HepG2 (cell line): Measurements from ENCODE around the gene SLIT1. TPM values are rescaled to one million over a fixed set of nuclear protein-coding genes. Genes with fewer than 3 reads are reported as not detected.

Source experiments
- ATAC-seq: fragments of 200-7000 bp; cut with Tn5 transposase; 3 replicates; pipeline ENCODE4 v1.9.1; 2020; ENCODE audit warnings: mild to moderate bottlenecking, moderate library complexity
- BruUV-seq: library from RNA; stranded (reverse); fragments of 400-500 nt; replicated peaks from 2 replicates; lab custom pipeline; 2021; lab: Mats Ljungman, UMichigan
- CTCF ChIA-PET: fragments of 300-600 bp; formaldehyde crosslinking; extraction: SDS; loops from one replicate; lab custom pipeline; 2021; ENCODE audit warnings: low total read pairs, inconsistent platforms, low intra/inter-chr PET ratio; lab: Yijun Ruan, JAX
- POLR2A ChIA-PET: fragments of 350-600 bp; sonication (Branson Sonifier 250); formaldehyde crosslinking; loops from one replicate; lab custom pipeline; 2020; ENCODE audit warnings: antibody characterized with exemption, inconsistent platforms; lab: Yijun Ruan, JAX
- DNase-seq: peaks from one replicate; pipeline ENCODE4 v3.0.0-alpha.2; 2015; ENCODE audit warnings: low spot score
- FAIRE-seq: peaks from 3 replicates; lab custom pipeline; 2011; peaks lifted over from hg19 to GRCh38; lab: Jason Lieb, UNC
- H2AFZ ChIP-seq: one replicate; pipeline ENCODE4 v1.6.1; 2011; ENCODE audit warnings: low read length, inconsistent platforms
- H3K27ac ChIP-seq: fragments of 300-600 bp; 3 replicates; pipeline ENCODE4 v1.8.0; 2011; ENCODE audit warnings: mixed run types, mild to moderate bottlenecking, mixed read lengths, low read length, inconsistent platforms; ENCODE audit not compliant: insufficient read depth; ENCODE audit errors: extremely low read length
- H3K27me3 ChIP-seq, 2 experiments: fragments of 200-600 bp in 1 of 2; 2 replicates in 1 of 2; 3 replicates in 1 of 2; pipeline versions ENCODE4 v1.6.0 to v1.8.0; 2011; ENCODE audit warnings: low read length in 2 of 2, mild to moderate bottlenecking in 2 of 2, moderate library complexity in 2 of 2, inconsistent platforms in 1 of 2; ENCODE audit not compliant: insufficient read depth in 2 of 2, control insufficient read depth in 1 of 2
- H3K36me3 ChIP-seq, 2 experiments: fragments of 200-600 bp in 1 of 2; replicated peaks in 1 of 2; 2 replicates in 1 of 2; 3 replicates in 1 of 2; pipeline versions ENCODE4 v1.5.1 to v1.8.0; 2011; ENCODE audit warnings: low read length in 2 of 2, inconsistent platforms in 1 of 2; ENCODE audit not compliant: insufficient read depth in 2 of 2, control insufficient read depth in 1 of 2
- H3K4me1 ChIP-seq: 2 replicates; pipeline ENCODE4 v1.5.1; 2012; ENCODE audit warnings: low read length, inconsistent platforms; ENCODE audit not compliant: insufficient read depth
- H3K4me2 ChIP-seq: 2 replicates; pipeline ENCODE4 v1.6.0; 2011; ENCODE audit warnings: low read depth, low read length, inconsistent platforms
- H3K4me3 ChIP-seq, 3 experiments: fragments of 200-600 bp in 1 of 3; sonication (generic), shearing (Covaris generic) in 1 of 3; replicated peaks in 1 of 3; 2 replicates each; pipeline ENCODE4 v1.5.1; 2011 to 2016; ENCODE audit warnings: low read length in 3 of 3, inconsistent platforms in 2 of 3, low read depth in 2 of 3, mild to moderate bottlenecking in 2 of 3, control low read depth in 1 of 3, mixed read lengths in 1 of 3; ENCODE audit not compliant: insufficient read depth in 1 of 3
- H3K79me2 ChIP-seq: one replicate; pipeline ENCODE4 v1.6.1; 2011; ENCODE audit warnings: low read length, inconsistent platforms; ENCODE audit not compliant: insufficient read depth
- H3K9ac ChIP-seq: 2 replicates; pipeline ENCODE4 v1.6.0; 2011; ENCODE audit warnings: mild to moderate bottlenecking, low read depth, low read length, inconsistent platforms; ENCODE audit not compliant: insufficient read depth
- H3K9me3 ChIP-seq: 2 replicates; pipeline ENCODE4 v1.5.1; 2012; ENCODE audit warnings: mild to moderate bottlenecking, low read length
- H4K20me1 ChIP-seq: 2 replicates; pipeline ENCODE4 v1.6.0; 2011; ENCODE audit warnings: inconsistent platforms, mild to moderate bottlenecking, low read length, moderate library complexity; ENCODE audit not compliant: insufficient read depth
- BCL6 ChIP-seq: IDR thresholded peaks from 2 replicates; pipeline ENCODE4 v1.6.1; 2016; ENCODE audit warnings: missing genetic modification reagents, missing compliant biosample characterization
- BHLHE40 ChIP-seq: IDR thresholded peaks from 2 replicates; pipeline ENCODE4 v1.6.1; 2011; ENCODE audit warnings: low read length, improper control_type of control experiment
- CHD4 ChIP-seq: fragments of 200-600 bp; sonication (generic); IDR thresholded peaks from 2 replicates; pipeline ENCODE4 v1.7.0; 2017; ENCODE audit warnings: mild to moderate bottlenecking, low read length, borderline replicate concordance
- DPF2 ChIP-seq: sonication (generic); formaldehyde crosslinking; IDR thresholded peaks from 2 replicates; pipeline ENCODE4 v1.4.0; 2020; ENCODE audit warnings: mild to moderate bottlenecking, low read depth, missing genetic modification reagents, borderline replicate concordance
- MYNN ChIP-seq: sonication (generic); formaldehyde crosslinking; IDR thresholded peaks from 2 replicates; pipeline ENCODE4 v1.4.0; 2020; ENCODE audit warnings: mild to moderate bottlenecking, low read depth, missing genetic modification reagents
- NFATC3 ChIP-seq: sonication (generic); formaldehyde crosslinking; IDR thresholded peaks from 2 replicates; pipeline ENCODE4 v1.5.1; 2020; ENCODE audit warnings: mild to moderate bottlenecking, missing genetic modification reagents
- ZFX ChIP-seq: sonication (generic); formaldehyde crosslinking; IDR thresholded peaks from 2 replicates; pipeline ENCODE4 v1.4.0; 2020; ENCODE audit warnings: mild to moderate bottlenecking, low read depth, missing genetic modification reagents, moderate library complexity
- ZNF331 ChIP-seq: sonication (generic); formaldehyde crosslinking; IDR thresholded peaks from 2 replicates; pipeline ENCODE4 v1.4.0; 2020; ENCODE audit warnings: missing genetic modification reagents
- ZNF382 ChIP-seq: sonication (generic); formaldehyde crosslinking; IDR thresholded peaks from 2 replicates; pipeline ENCODE4 v1.5.0; 2020; ENCODE audit warnings: missing genetic modification reagents, mild to moderate bottlenecking, borderline replicate concordance
- ZNF883 ChIP-seq: sonication (generic); formaldehyde crosslinking; IDR thresholded peaks from 2 replicates; pipeline ENCODE4 v1.5.1; 2020; ENCODE audit warnings: mild to moderate bottlenecking, missing genetic modification reagents; ENCODE audit errors: not compliant biosample characterization
- WGBS: methylation state at CpG from one replicate; pipeline ENCODE4 v1.1.6; 2017; ENCODE audit warnings: low lambda C conversion rate; 5-methylcytosine and 5-hydroxymethylcytosine counted together
- in situ Hi-C: cut with HindIII; loops from 2 replicates; pipeline ENCODE4 v1.10.0; 2017; ENCODE audit warnings: low pct_unique_long_range_greater_than_20kb; ENCODE audit not compliant: extremely low pct_ligation_motif_present
- intact Hi-C: fragments of 100-400 bp; cut with micrococcal nuclease; formaldehyde crosslinking; loops from one replicate; pipeline ENCODE4 v1.10.0; 2022; ENCODE audit not compliant: unreplicated experiment
- polyA plus RNA-seq, 8 experiments: library from polyadenylated mRNA; depleted of rRNA in 3 of 8; stranded (reverse) in 7 of 8; unstranded in 1 of 8; fragments of >200 nt; fragmentation: Illumina TruSeq in 4 of 8; extraction: Trizol in 4 of 8; gene quantifications; 2 replicates each; pipeline versions ENCODE4 v1.2.1 to v1.2.3, GENCODE V29; 2011 to 2016; ENCODE audit warnings: low read depth in 4 of 8, missing spikeins in 1 of 8, mixed read lengths in 1 of 8; ENCODE audit not compliant: insufficient read depth in 1 of 8
- total RNA-seq, 5 experiments: library from RNA; depleted of rRNA; stranded (reverse); fragments of >200 nt; fragmentation: Illumina TruSeq; extraction: Trizol; gene quantifications; 2 replicates each; pipeline ENCODE4 v1.2.3, GENCODE V29; 2016; ENCODE audit warnings: low read depth in 1 of 5
- TF ChIP-seq, protein P1 (sequence below): sonication (generic); formaldehyde crosslinking; IDR thresholded peaks from 2 replicates; pipeline ENCODE4 v1.9.0; 2022; ENCODE audit warnings: missing genetic modification reagents, mild to moderate bottlenecking, borderline replicate concordance

Gene SLIT1
- total and polyA plus RNA-seq, 2 of the 13 experiments (the other 11 are each of a cell fraction or from before 2014, with no cell fraction given), result 0.09 to 0.33 TPM

GRCh38 chr10:96973809-96974747 is 211.7 kb downstream of the SLIT1 start (continued):
- TF ChIP-seq DPF2, result no peak
- no peak for TF ChIP-seq ZNF883 (CRISPR knock-in tag)

DNA sequence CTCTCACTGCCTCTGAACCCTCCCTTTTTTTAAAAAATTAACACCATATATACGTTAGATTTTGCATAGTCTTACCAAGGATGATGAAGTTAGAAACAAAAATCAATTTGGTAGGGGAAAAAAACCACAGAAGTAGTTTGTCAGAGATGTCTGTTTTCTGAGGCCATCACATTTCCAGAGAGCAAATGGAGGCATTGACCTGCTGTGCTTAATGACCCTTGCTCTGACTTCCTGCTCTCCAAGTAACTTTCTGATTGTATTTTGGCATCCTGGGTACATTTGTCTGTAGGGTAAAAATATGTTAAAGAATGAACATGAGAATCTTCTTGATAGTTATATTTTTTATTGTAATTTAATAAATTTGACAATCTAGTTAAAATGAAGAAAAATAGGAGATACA is 213.5 kb downstream of the SLIT1 start:
- CTCF ChIA-PET, result no interaction called here
- Histone ChIP-seq H3K9me3 (no peaks in the 10 kb centered on the region), H3K4me3 (no peak overlapping the region), H4K20me1 (no peaks in the 10 kb centered on the region), H3K9ac (no peak overlapping the region), H3K4me2 (no peak overlapping the region; the same call in 1 of the 2 replicates), H3K4me1 (peaks cover 53% of the 10 kb centered on the region), H2AFZ (no peak overlapping the region), H3K27me3 (no peaks in the 10 kb centered on the region), H3K27ac (no peak overlapping the region), H3K79me2 (no peaks in the 10 kb centered on the region), H3K36me3 (no peaks in the 10 kb centered on the region)
- FAIRE-seq (no peak), DNase-seq (no peak), ATAC-seq (no peak)
- POLR2A ChIA-PET, result no interaction called here
- TF ChIP-seq CHD4 (no peak), ZNF382 (CRISPR knock-in tag) (no peak), MYNN (CRISPR knock-in tag) (no peak), ZNF331 (CRISPR knock-in tag) (no peak), BHLHE40 (no peak), BCL6 (CRISPR knock-in tag) (no peak), NFATC3 (CRISPR knock-in tag) (no peak), ZFX (CRISPR knock-in tag) (no peak)
- TF ChIP-seq, protein P1, sequence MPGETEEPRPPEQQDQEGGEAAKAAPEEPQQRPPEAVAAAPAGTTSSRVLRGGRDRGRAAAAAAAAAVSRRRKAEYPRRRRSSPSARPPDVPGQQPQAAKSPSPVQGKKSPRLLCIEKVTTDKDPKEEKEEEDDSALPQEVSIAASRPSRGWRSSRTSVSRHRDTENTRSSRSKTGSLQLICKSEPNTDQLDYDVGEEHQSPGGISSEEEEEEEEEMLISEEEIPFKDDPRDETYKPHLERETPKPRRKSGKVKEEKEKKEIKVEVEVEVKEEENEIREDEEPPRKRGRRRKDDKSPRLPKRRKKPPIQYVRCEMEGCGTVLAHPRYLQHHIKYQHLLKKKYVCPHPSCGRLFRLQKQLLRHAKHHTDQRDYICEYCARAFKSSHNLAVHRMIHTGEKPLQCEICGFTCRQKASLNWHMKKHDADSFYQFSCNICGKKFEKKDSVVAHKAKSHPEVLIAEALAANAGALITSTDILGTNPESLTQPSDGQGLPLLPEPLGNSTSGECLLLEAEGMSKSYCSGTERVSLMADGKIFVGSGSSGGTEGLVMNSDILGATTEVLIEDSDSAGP (CRISPR knock-in tag), result no peak
- BruUV-seq, result no TSS peak
- intact Hi-C loops, result no loop called here
- 83% methylated on average over 1 of the region's 1 CpG for WGBS
- in situ Hi-C loops, result no loop called here
